HG02981 (cell line): ENCODE results near the gene DRGX.

ENCODE experiments used
- ATAC-seq: cut with Tn5 transposase; IDR thresholded peaks from one replicate; pipeline ENCODE4 v1.9.1; 2021; ENCODE audit warnings: mild to moderate bottlenecking, moderate library complexity; ENCODE audit not compliant: unreplicated experiment

Gene DRGX

GRCh38 chr10:49383853-49384252 is 12.0 kb downstream of the DRGX start:
- ATAC-seq: no peak

GRCh38 chr10:49382826-49383225 is 13.1 kb downstream of the DRGX start:
- ATAC-seq: no peak

GRCh38 chr10:49382226-49382625 is 13.7 kb downstream of the DRGX start:
- ATAC-seq: no peak

GRCh38 chr10:49381111-49381900 is 14.6 kb downstream of the DRGX start:
- no peak for ATAC-seq

- no peak for ATAC-seq
Observed at GRCh38 chr10:49379596-49380410, 16.1 kb downstream of the DRGX start.

GRCh38 chr10:49377256-49377655 is 18.6 kb downstream of the DRGX start:
- ATAC-seq: no peak

- ATAC-seq: no peak
Observed at GRCh38 chr10:49375611-49376010, 20.3 kb downstream of the DRGX start.

GRCh38 chr10:49374740-49375139 is 21.1 kb downstream of the DRGX start:
- ATAC-seq: no peak

GRCh38 chr10:49373361-49373760 is 22.5 kb downstream of the DRGX start:
- ATAC-seq: no peak

- ATAC-seq: no peak
Observed at GRCh38 chr10:49371967-49372366, 23.9 kb downstream of the DRGX start.

- no peak for ATAC-seq
Observed at GRCh38 chr10:49370326-49371100, 25.4 kb downstream of the DRGX start.

- ATAC-seq: no peak
Observed at GRCh38 chr10:49369216-49370162, 26.4 kb downstream of the DRGX start.

GRCh38 chr10:49368256-49368655 is 27.6 kb downstream of the DRGX start:
- no peak for ATAC-seq

GRCh38 chr10:49367600-49367999 is 28.3 kb downstream of the DRGX start:
- ATAC-seq: no peak

- ATAC-seq: no peak
Observed at GRCh38 chr10:49366460-49366859, 29.4 kb downstream of the DRGX start.

- no peak for ATAC-seq
Observed at GRCh38 chr10:49365675-49366415, 30.0 kb downstream of the DRGX start.

- no peak for ATAC-seq
Observed at GRCh38 chr10:49365275-49365674, 30.6 kb downstream of the DRGX start.

- ATAC-seq: no peak
Observed at GRCh38 chr10:49364747-49365146, 31.1 kb downstream of the DRGX start.

- ATAC-seq: no peak
Observed at GRCh38 chr10:49364051-49364450, 31.8 kb downstream of the DRGX start.
